T-helper 1 cell treated with Interleukin-12 subunit alpha and Interleukin-12 subunit beta and Interleukin-4 antibody, amounts not matched to agents 30 μg/mL and 1 μg/mL, for 36 hours (primary cell): ENCODE measurements around the gene ACMSD.
"Not testable (repeated sequence)": the region's sequence is repeated elsewhere in the genome, so short reads cannot be mapped to it uniquely, and the experiment has no call there.

Experiments used
- H3K27ac Mint-ChIP-seq: one replicate; pipeline ENCODE4 v1.8.0; 2021; ENCODE audit warnings: mild to moderate bottlenecking, mixed read lengths
- H3K27me3 Mint-ChIP-seq: one replicate; pipeline ENCODE4 v1.8.0; 2021; ENCODE audit warnings: low read depth, mixed read lengths
- H3K36me3 Mint-ChIP-seq: one replicate; pipeline ENCODE4 v1.8.0; 2021; ENCODE audit warnings: low read depth, mixed read lengths
- H3K4me1 Mint-ChIP-seq: one replicate; pipeline ENCODE4 v1.8.0; 2021; ENCODE audit warnings: low read depth, mixed read lengths
- H3K4me3 Mint-ChIP-seq: one replicate; pipeline ENCODE4 v1.8.0; 2021; ENCODE audit warnings: mild to moderate bottlenecking, moderate library complexity, mixed read lengths
- H3K9me3 Mint-ChIP-seq: one replicate; pipeline ENCODE4 v1.8.0; 2021; ENCODE audit warnings: mixed read lengths

ACMSD gene

DNA sequence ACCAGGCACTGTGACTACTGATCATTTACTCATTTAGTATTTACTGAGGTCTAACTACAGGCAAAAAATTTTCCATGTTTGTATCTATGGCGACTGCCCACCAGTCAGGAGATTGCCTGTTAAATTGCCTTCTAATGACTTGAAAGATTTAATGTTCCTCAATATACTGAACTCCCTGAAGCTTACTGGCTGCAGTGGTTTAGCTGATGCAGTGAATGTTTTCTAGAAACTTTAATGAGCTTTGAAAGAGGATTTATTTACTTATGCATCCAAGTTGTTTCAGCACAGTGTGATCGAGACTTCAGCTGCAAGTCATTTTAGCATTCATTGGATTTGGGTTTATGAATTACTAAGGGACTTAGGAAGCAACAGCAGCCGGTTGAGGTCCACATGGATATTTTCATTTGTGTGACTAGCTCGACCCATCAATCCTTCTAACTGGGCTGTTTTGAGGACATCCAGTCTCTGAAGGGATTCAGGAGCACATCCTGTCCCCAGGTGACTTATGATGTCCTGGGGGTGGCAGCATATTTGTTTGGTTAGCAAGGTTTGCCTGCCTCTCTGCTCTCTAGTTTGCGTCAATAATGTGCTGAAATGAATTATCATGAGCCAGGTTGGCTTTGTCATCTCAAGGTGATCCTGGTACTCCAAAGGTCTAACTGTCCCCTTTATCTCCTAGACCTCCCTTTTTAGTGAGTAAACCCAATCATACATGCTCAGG, 26.8 kb downstream of the ACMSD start:
- Mint-ChIP-seq H3K27ac (no peak overlapping the region), H3K27me3 (no peaks in the 10 kb centered on the region), H3K9me3 (no peaks in the 10 kb centered on the region), H3K36me3 (no peaks in the 10 kb centered on the region), H3K4me3 (no peak overlapping the region), H3K4me1 (no peaks in the 10 kb centered on the region)

DNA sequence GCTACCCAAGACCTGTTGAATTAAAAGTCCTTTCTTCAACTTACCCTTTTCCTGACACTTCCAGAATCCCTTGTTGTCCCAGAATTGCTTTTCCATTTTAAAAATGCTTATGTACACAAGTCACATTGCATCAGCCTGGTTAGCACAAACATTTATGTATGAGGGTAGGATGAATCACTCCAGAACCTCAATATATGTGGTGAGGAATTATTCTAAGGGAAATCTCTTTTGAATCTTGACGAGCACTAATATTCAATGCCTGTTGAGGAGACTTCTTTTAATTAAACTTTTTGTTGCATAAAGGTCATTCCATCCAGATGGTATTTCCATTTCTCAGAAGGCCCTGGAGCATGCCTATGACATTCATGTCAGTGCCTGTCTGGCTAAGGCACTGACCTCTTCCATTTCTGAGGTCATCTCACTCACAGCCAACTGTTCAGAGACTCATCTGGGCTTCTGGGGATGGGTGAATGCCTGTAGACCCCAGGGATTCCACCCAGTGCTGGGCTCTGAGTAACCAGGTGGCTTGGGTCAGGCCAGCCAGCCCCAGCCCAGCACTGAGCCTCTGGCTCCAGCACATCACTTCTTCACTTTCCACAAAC, 28.2 kb downstream of the ACMSD start:
- H3K27me3 Mint-ChIP-seq = no peaks in the 10 kb centered on the region
- no peaks in the 10 kb centered on the region for H3K9me3 Mint-ChIP-seq
- no peak overlapping the region for H3K4me3 Mint-ChIP-seq
- H3K4me1 Mint-ChIP-seq = no peaks in the 10 kb centered on the region
- H3K36me3 Mint-ChIP-seq = no peaks in the 10 kb centered on the region
- no peak overlapping the region for H3K27ac Mint-ChIP-seq

DNA sequence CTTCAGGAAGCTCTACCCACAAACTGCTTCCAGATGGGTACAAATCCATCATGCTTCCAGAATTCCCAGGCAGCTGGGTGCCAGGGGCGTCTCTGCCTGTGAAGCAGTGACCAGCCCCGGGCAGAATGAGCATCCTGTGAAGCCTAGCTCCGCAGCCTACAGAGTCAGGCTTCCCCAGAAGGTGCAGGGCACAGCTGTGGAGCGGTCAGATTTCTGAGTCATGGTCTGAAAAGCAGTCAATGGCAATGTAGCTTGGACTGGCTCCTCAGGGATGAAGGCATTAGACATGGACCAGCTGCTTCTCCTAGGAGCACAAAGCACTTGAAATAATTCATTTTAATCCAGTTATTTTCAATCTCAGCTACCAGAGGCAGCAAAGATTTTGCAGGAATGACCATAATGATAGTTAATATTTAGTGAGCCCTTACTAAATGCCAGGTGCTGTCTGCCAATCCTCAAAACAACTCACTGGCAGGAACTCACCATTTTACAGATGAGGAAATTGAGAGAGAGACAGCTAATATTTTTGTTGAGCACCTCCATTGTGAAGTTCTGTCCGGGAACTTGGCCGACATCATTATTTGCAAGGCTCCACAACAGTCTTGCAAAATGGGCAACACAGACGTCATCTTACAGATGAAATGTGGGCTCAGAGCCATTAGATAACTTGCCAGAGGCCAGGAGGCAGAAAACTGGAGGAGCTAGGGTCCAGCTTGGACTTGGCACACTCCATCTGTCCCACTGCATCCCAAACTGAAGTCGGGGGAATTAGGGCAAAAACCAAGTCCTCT, 31.7 kb downstream of the ACMSD start:
- Mint-ChIP-seq H3K4me3 (no peak overlapping the region), H3K27me3 (no peaks in the 10 kb centered on the region), H3K9me3 (no peaks in the 10 kb centered on the region), H3K4me1 (no peaks in the 10 kb centered on the region), H3K27ac (no peak overlapping the region), H3K36me3 (no peaks in the 10 kb centered on the region)

DNA sequence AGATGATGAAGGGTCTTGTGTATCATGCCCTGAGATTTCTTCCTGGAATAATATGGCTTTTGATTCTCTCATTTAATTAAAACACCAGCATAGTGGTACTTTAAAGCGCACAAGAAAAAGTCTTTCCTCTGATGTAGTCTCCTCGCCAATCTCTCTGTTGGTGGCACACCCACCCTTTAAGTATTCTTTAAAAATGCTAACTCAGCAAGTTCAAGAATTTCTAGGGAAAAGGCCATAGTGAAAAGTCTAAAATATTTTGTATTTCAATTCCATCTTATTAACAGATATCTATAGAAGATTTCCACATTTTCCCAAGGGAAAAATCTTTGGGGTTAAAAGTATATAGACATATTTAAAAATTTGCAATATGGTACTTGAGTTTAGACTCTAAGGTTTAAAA, 34.7 kb downstream of the ACMSD start:
- Mint-ChIP-seq H3K9me3 (no peaks in the 10 kb centered on the region), H3K4me1 (no peaks in the 10 kb centered on the region), H3K27me3 (no peaks in the 10 kb centered on the region), H3K27ac (no peak overlapping the region), H3K36me3 (no peaks in the 10 kb centered on the region), H3K4me3 (no peak overlapping the region)

DNA sequence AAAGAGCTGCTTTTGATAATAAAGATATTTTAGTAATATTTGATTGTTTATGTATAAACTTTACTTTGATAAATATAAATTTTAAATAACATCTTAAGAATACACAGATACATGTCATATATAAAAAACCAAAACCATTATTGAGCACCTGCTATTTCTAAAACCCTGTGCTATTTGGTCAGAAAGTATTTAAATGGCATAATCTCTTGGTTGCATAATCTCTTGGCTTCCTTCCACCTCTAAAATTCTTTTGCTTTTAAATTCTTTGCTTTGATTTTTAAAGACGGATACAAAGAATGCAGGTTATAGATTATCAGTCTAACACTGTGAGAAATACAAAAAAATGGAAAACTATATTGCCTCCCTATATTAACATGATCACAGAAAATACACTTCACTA, 36.9 kb downstream of the ACMSD start:
- H3K4me3 Mint-ChIP-seq = no peak overlapping the region
- H3K9me3 Mint-ChIP-seq = peaks cover 5% of the 10 kb centered on the region
- H3K4me1 Mint-ChIP-seq = no peaks in the 10 kb centered on the region
- H3K27me3 Mint-ChIP-seq = peaks cover 5% of the 10 kb centered on the region
- H3K27ac Mint-ChIP-seq = no peak overlapping the region
- no peaks in the 10 kb centered on the region for H3K36me3 Mint-ChIP-seq

DNA sequence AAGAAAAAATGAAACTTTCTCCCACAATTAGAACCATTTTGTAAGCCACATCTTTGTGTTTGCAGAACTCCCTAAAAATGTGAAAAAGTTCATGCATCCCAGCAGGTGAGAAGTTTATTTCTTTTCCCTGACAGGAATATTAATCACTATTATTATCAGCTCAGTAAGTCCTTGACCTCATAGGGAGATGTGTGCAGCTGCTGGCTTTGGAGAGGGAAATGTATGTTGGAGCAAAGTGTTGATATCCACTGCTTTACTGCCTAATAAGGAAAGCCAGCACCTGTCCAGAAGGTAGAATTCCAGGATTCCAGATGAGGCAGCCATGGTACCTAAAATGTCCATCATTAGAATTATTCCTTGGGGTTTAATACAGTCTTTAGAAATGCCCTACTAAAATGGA, 44.4 kb downstream of the ACMSD start:
- no peak overlapping the region for H3K4me3 Mint-ChIP-seq
- no peaks in the 10 kb centered on the region for H3K4me1 Mint-ChIP-seq
- peaks cover 9% of the 10 kb centered on the region for H3K27me3 Mint-ChIP-seq
- H3K9me3 Mint-ChIP-seq = peaks cover 5% of the 10 kb centered on the region
- H3K27ac Mint-ChIP-seq = no peak overlapping the region
- no peaks in the 10 kb centered on the region for H3K36me3 Mint-ChIP-seq

DNA sequence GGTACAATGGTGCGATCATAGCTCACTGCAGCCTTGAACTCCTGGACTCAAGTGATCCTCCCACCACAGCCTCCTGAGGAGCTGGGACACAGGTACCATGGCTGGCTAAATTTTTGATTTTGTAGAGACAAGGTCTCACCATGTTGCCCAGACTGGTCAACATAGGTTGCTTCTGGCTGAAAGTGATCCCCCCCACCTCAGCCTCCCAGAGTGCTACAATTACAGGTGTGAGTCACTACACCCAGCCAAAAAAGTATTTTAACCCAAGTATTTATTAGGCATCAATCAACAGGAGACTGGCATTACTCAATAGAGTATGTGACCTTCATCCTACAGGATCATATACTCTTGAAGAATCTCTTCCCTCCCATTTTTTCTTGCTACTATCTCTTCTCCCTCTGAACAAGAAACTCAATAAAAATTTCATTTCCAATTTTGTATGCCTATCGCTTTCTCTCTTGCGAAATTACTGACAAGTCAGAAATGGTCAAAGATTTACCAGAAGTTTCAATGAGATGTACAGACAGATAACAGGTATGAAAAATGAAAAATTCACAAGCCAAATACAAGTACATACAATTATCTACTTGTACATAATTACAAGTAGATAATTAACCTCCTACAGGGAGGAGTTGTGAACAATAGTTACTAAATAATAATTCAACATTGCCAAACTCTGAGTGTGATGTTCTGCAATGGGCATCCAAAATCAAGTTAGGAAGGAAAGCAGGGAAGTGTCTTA, 45.3 kb downstream of the ACMSD start:
- Mint-ChIP-seq H3K4me3 (no peak overlapping the region), H3K36me3 (no peaks in the 10 kb centered on the region), H3K9me3 (peaks cover 5% of the 10 kb centered on the region), H3K4me1 (no peaks in the 10 kb centered on the region), H3K27ac (no peak overlapping the region), H3K27me3 (peaks cover 9% of the 10 kb centered on the region)

DNA sequence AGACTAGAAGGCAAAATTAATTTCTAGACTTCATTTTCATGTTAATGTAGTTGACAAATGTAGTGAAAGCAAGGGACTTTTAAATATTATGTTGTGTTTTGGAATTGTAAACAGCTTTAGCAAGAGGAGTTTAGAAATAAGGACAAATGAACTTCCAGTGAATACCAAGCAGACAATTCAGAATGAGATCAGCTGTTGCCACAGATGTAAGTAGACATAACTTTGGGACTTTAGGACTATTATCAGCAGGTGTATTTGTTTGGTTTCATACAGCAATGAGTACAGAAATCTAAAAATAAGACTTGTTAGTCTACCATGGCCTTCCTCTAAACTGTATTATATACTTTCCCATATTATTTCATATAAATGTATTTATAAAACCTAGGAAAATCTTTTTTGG, 46.0 kb downstream of the ACMSD start:
- Mint-ChIP-seq H3K36me3 (no peaks in the 10 kb centered on the region), H3K4me3 (no peak overlapping the region), H3K27ac (no peak overlapping the region), H3K27me3 (peaks cover 8% of the 10 kb centered on the region), H3K4me1 (no peaks in the 10 kb centered on the region), H3K9me3 (peaks cover 5% of the 10 kb centered on the region)

DNA sequence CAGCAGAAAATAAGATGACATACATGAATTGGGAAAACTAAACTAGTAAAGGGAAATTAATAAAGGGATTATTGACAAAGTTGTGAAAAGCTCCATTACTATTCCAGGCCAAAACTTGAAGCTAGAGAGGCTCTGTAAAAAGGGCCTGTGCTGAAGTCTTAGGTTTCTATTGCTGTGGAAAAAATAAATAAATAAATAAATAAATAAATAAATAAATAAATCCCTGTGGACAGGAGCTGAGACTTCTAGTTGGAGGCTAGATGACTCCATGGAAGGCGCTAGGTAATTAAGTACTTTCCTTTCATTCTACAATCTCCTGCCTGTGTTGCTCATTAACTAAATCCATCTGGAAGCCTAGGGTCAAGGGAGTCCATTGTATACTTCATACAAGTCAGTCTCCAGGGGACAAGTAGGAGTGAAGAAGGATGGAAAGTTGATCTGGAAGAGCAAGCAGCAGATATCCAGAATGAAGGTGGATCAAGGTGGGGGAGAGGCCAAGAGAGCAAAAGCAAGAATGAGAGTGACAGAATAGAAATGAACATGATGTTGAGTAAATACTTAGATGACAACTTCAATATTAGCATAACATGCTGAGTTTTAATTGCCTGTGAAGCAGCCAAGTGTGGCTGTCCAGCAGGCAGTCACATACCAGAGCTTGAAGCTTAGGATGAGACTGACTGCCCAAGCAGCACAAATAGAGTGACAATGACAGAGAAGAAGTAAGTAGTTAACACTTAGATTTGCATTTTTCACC, 54.0 kb downstream of the ACMSD start:
- no peaks in the 10 kb centered on the region for H3K36me3 Mint-ChIP-seq

DNA sequence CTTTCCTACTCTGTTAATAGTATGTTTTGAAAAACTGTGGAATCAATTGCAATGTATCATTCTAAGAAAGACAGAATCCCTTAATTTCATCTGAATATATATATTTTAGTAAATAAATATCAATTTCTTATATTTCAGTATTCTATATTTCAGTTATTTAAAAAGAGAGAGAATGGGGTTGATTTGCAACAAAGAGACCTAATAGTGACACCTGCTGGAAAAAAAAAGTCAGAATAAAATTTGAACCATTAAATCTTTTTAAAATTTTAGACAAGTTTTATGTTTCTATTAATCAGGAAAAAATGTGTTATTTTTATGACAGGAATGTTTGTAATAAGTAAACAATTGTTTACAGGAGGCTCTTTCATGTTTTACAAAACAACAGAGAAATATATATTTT, 59.5 kb downstream of the ACMSD start:
- Mint-ChIP-seq H3K27me3 (peaks cover 33% of the 10 kb centered on the region), H3K4me3 (no peak overlapping the region), H3K27ac (no peak overlapping the region), H3K36me3 (no peaks in the 10 kb centered on the region), H3K9me3 (no peaks in the 10 kb centered on the region), H3K4me1 (no peaks in the 10 kb centered on the region)

More for the DNA sequence above, 54.0 kb downstream of the ACMSD start:
- Mint-ChIP-seq H3K4me1 (no peaks in the 10 kb centered on the region), H3K9me3 (no peaks in the 10 kb centered on the region), H3K4me3 (no peak overlapping the region), H3K27ac (no peak overlapping the region), H3K27me3 (peaks cover 28% of the 10 kb centered on the region)

DNA sequence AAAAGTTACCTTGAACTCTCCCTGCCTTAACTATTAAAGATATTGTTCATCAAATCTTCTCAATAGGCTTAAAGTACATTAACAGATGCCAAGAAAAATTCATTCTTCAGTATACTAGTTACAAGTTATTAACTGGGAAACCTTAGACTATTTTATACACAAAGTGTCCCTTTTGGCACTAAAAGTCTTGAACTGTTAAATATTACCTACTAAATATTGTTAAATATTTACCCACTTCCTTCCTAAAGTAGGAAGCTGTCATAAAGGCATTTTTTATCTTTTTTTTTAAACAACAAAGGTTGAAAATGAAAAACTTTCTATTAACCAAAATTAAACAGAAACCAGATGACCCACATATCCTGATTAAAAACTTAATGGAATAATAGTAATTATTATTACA, 60.8 kb downstream of the ACMSD start:
- Mint-ChIP-seq H3K9me3 (no peaks in the 10 kb centered on the region), H3K36me3 (no peaks in the 10 kb centered on the region), H3K4me3 (no peak overlapping the region), H3K27me3 (peaks cover 25% of the 10 kb centered on the region), H3K27ac (no peak overlapping the region), H3K4me1 (no peaks in the 10 kb centered on the region)

DNA sequence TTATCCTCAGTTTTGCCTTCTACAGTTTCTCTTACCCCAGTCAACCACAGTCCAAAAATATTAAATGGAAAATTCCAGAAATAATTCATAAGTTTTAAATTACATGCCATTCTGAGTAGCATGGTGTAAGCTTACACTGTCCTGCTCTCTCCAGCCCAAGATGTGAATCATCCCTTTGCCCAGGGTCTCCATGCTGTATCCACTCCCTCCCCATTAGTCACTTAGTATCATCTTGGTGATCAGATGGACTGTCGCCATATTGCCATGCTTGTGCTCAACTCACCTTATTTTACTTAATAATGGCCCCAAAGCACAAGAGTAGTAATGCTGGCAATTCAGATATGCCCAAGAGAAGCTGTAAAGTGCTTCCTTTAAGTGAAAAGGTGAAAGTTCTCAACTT, 61.7 kb downstream of the ACMSD start:
- H3K27ac Mint-ChIP-seq = no peak overlapping the region
- no peaks in the 10 kb centered on the region for H3K4me1 Mint-ChIP-seq
- H3K36me3 Mint-ChIP-seq = no peaks in the 10 kb centered on the region
- no peaks in the 10 kb centered on the region for H3K9me3 Mint-ChIP-seq
- H3K27me3 Mint-ChIP-seq = peaks cover 24% of the 10 kb centered on the region
- no peak overlapping the region for H3K4me3 Mint-ChIP-seq

DNA sequence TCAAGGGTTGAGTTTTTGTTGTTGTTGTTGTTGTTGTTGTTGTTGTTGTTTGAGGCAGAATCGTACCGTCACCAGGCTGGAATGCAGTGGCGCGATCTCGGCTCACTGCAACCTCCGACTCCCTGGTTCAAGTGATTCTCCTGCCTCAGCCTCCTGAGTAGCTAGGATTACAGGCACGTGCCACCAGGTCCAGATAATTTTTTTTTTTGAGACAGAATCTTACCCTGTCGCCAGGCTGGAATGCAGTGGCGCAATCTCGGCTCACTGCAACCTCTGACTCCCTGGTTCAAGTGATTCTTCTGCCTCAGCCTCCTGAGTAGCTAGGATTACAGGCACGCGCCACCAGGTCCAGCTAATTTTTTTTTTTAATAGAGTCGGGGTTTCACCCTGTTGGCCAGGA, 65.3 kb downstream of the ACMSD start:
- H3K9me3 Mint-ChIP-seq, H3K4me3 Mint-ChIP-seq, H3K36me3 Mint-ChIP-seq, H3K27ac Mint-ChIP-seq, H3K4me1 Mint-ChIP-seq: not testable (repeated sequence)
- H3K27me3 Mint-ChIP-seq = peaks cover 25% of the 10 kb centered on the region

DNA sequence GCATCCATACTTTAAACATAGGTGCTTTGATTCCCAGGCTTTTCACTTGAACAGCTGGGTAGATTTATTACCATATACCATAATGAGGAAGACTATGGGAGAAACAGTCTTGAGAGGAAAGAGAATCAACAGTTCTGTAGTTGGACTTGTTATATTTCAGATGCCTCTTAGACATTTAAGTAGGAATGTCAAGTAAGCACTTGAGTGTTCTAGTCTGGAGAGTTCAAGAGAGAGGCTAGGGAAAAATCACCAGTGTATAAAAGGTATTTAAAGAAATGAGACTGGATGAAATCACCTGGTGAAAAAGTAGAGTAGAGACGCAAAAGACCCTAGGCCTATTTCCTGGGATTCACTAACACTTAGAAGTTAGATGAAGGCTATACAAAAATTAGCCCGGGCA, 66.8 kb downstream of the ACMSD start:
- Mint-ChIP-seq H3K9me3 (peaks cover 11% of the 10 kb centered on the region), H3K4me1 (no peaks in the 10 kb centered on the region), H3K27ac (no peak overlapping the region), H3K36me3 (no peaks in the 10 kb centered on the region), H3K27me3 (peaks cover 19% of the 10 kb centered on the region), H3K4me3 (no peak overlapping the region)
